ENCODE data around the gene ITPR1.
"Not testable (repeated sequence)": the region's sequence is repeated elsewhere in the genome, so short reads cannot be mapped to it uniquely, and the experiment has no call there.

Gene ITPR1

GRCh38 chr3:4493014-4493940 is at the start of gene ITPR1:
Gene ITPR1, plus strand, starts transcription at chr3:4493348. Its CDS starts 23,144 bp downstream, at chr3:4516492.
- peak; percentile 99 for DNase-seq

- no peak for DNase-seq
These were observed 45.7 kb upstream of the ITPR1 start for GRCh38 chr3:4447295-4447999.

GRCh38 chr3:4448187-4448586 is 45.0 kb upstream of the ITPR1 start:
- no peak for DNase-seq

- DNase-seq: no peak
These were observed 43.9 kb upstream of the ITPR1 start for GRCh38 chr3:4449043-4449805.

- DNase-seq: no peak
These were observed 39.0 kb upstream of the ITPR1 start for GRCh38 chr3:4454142-4454541.

GRCh38 chr3:4456780-4457179 is 36.4 kb upstream of the ITPR1 start:
- not testable (repeated sequence) for DNase-seq

GRCh38 chr3:4458961-4459360 is 34.2 kb upstream of the ITPR1 start:
- DNase-seq: no peak

GRCh38 chr3:4460334-4460733 is 32.8 kb upstream of the ITPR1 start:
- no peak for DNase-seq

- no peak for DNase-seq
These were observed 31.6 kb upstream of the ITPR1 start for GRCh38 chr3:4461468-4462090.

GRCh38 chr3:4462369-4463040 is 30.6 kb upstream of the ITPR1 start:
- DNase-seq: no peak

- no peak for DNase-seq
These were observed 28.6 kb upstream of the ITPR1 start for GRCh38 chr3:4464576-4464975.

- DNase-seq: peak; percentile 76
These were observed 26.2 kb upstream of the ITPR1 start, which contains the start of gene SUMF1 for GRCh38 chr3:4466741-4467521. Gene SUMF1, minus strand, starts transcription at chr3:4467269. Its CDS starts 24 bp downstream, at chr3:4467245.

GRCh38 chr3:4467522-4467867 is 25.7 kb upstream of the ITPR1 start:
- DNase-seq: no peak

GRCh38 chr3:4471907-4472306 is 21.2 kb upstream of the ITPR1 start:
- DNase-seq: no peak

GRCh38 chr3:4472312-4472711 is 20.8 kb upstream of the ITPR1 start:
- no peak for DNase-seq

GRCh38 chr3:4472766-4473165 is 20.4 kb upstream of the ITPR1 start:
- no peak for DNase-seq

GRCh38 chr3:4474683-4475490 is 18.3 kb upstream of the ITPR1 start:
- DNase-seq: peak; percentile 28

- DNase-seq: no peak
These were observed 17.3 kb upstream of the ITPR1 start for GRCh38 chr3:4475804-4476203.

GRCh38 chr3:4476496-4476895 is 16.7 kb upstream of the ITPR1 start:
- DNase-seq: no peak

GRCh38 chr3:4478261-4478660 is 14.9 kb upstream of the ITPR1 start:
- DNase-seq: no peak

GRCh38 chr3:4491855-4492207 is 1.3 kb upstream of the ITPR1 start:
- no peak for DNase-seq

Data from CD4-positive, alpha-beta T cell treated with Interleukin-10 for 1 hour (primary cell).